GM18861 (cell line): ENCODE results near the gene SERINC5.
"Not testable (repeated sequence)": the region's sequence is repeated elsewhere in the genome, so short reads cannot be mapped to it uniquely, and the experiment has no call there.

Source experiments
- ATAC-seq: cut with Tn5 transposase; IDR thresholded peaks from one replicate; pipeline ENCODE4 v1.9.1; 2021; ENCODE audit not compliant: unreplicated experiment

The SERINC5 gene

GRCh38 chr5:80204808-80205614 lies 50.8 kb downstream of the SERINC5 start:
- ATAC-seq: no peak

DNA sequence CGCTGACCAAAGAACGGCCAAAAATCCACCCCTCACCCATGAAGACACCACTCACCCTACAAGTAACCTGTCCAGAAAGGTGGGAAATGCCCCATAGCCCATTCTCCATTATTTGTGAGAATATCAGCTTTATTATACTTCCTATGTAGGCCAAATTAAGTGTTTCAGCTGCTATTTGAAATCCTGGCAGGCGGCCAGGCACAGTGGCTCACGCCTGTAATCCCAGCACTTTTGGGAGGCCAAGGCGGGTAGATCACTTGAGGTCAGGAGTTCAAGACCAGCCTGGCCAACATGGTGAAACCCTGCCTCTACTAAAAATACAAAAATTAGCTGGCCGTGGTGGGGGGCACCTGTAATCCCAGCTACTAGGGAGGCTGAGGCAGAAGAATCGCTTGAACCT lies 54.1 kb downstream of the SERINC5 start:
- ATAC-seq: not testable (repeated sequence)

- no peak for ATAC-seq
Observed at GRCh38 chr5:80198920-80199319, 56.9 kb downstream of the SERINC5 start.

- ATAC-seq: no peak
Observed at GRCh38 chr5:80198399-80198798, 57.4 kb downstream of the SERINC5 start.

GRCh38 chr5:80195837-80196400 lies 59.9 kb downstream of the SERINC5 start:
- ATAC-seq: no peak

DNA sequence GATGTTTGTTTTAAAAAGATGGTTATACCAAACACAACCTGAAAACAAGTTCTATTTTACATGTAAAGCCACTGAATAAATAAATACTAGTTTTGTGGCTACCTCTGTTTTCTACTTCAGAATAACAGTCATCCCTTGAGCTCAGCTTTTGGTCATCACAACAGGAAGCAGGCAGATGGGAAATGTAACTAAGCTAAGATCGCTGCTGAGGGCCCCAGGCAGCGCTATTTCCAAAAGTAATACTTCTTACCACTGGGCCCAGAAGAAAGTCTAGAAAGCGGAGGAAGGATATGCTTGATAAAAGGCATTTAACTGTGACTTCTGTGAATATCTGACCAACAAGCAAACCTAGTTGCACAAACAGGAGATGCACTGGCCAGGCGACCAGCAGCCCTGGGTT lies 61.4 kb downstream of the SERINC5 start:
- ATAC-seq: no peak

GRCh38 chr5:80193401-80193800 lies 62.4 kb downstream of the SERINC5 start:
- no peak for ATAC-seq

GRCh38 chr5:80192507-80193241 lies 63.2 kb downstream of the SERINC5 start:
- ATAC-seq: no peak

DNA sequence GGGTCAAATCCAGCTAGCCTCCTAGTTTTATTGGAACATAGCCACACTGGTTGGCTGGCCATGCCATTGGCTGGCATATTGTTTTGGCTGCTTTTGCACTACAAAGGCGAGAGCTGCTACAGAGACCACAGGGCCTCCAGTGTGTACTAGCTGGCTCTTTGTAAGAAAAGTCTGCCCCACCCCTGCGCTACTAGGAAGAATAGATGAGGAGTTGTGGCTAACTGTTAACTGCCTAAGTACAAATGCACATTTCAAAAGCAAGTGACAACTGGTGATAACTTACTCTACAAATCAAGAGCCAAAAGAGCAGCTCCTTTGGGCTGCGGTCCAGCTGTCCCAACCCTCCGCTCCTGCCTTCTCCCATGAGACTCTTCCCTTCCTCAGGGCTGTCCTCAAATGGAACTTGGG lies 63.9 kb downstream of the SERINC5 start:
- no peak for ATAC-seq

DNA sequence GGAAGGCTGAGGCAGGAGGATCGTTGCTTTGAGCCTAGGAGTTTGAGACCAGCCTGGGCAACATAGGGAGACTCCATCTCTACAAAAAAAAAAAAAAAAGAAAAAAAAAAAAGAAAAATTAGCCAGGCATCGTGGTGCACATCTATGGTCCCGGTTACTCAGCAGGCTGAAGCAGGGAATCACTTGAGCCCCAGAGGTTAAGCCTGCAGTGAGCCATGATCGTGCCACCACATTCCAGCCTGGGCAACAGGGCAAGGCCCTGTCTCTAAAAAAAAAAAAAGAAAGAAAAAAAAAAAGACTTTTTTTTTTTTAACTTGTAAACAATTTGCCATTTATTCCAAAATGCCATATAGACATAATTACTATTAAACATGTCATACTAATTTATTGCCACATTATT lies 64.5 kb downstream of the SERINC5 start:
- no peak for ATAC-seq

DNA sequence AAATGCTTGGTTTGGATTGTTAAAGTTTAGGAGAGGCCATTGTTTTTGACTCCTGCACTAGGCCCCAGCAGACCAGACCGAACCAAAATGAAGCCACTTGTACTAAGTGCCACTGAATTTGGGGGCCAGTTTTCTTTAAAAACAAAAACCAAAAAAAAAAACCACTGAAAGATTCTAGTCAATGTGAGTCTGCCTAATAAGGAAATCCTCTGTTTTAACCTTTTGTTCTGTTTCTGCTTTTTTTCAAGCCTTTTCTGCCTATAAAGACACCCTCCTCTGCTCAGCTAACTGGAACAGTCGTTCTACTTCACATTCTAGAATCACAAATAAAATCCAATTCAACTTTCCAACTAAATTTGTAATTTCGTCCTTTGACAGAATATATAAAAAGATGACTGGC lies 64.9 kb downstream of the SERINC5 start:
- ATAC-seq: no peak

DNA sequence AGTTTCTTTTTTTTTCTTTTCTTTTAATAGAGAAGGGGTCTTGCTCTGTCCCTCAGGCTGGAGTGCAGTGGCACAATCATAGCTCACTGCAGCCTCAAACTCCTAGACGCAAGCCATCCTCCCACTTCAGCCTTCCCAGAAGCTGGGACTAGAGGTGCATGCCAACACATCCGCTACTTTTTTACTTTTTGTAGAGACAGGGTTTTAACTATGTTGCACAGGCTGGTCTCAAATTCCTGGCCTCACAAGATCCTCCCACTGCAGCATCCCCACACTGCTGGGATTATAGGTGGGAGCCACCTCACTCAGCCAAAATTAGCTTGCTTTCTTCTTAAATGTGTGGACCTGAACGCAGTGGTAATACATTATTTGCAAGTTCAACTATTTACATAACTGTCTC lies 66.1 kb downstream of the SERINC5 start:
- no peak for ATAC-seq

- ATAC-seq: no peak
Observed at GRCh38 chr5:80189201-80189600, 66.6 kb downstream of the SERINC5 start.

DNA sequence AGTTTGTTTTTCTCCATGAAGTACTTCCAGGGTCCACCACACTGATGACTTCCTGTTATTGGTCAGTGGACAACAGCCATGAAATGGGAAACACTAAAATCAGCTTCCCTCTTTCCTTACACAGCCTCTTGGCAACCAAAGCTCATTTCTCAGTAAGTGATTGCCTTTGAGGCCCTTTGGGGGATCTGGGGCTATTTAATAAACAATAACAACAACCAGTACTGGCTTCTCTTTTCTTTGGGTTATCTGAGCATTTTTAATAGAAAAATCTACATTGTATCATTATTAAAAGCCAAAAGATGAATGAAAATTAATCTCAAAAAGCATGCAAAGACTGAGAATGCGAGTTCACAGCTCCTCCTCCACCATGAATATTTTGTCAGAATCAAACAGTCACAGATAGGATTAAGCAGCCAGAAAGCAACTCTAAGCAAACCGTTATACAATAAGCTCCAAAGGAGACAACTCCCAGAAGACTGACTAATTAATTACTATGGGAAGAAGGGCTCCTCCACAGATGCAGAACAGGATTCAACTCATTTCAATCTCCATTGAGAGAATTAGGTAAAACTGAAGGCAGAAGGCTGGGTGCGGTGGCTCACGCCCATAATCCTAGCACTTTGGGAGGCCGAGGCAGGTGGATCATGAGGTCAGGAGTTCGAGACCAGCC lies 68.3 kb downstream of the SERINC5 start:
- ATAC-seq: no peak

DNA sequence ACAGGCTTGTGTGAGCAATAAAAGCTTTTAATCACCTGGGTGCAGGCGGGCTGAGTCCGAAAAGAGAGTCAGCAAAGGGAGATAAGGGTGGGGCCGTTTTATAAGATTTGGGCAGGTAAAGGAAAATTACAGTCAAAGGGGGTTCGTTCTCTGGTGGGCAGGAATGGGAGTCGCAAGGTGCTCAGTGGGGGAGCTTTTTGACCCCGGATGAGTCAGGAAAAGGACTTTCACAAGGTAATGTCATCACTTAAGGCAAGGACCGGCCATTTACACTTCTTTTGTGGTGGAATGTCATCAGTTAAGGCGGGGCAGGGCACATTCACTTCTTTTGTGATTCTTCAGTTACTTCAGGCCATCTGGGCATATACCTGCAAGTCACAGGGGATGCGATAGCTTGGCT lies 70.3 kb downstream of the SERINC5 start:
- ATAC-seq: not testable (repeated sequence)

- no peak for ATAC-seq
Observed at GRCh38 chr5:80185095-80185494, 70.8 kb downstream of the SERINC5 start.

- no peak for ATAC-seq
Observed at GRCh38 chr5:80184235-80185023, 71.4 kb downstream of the SERINC5 start.

DNA sequence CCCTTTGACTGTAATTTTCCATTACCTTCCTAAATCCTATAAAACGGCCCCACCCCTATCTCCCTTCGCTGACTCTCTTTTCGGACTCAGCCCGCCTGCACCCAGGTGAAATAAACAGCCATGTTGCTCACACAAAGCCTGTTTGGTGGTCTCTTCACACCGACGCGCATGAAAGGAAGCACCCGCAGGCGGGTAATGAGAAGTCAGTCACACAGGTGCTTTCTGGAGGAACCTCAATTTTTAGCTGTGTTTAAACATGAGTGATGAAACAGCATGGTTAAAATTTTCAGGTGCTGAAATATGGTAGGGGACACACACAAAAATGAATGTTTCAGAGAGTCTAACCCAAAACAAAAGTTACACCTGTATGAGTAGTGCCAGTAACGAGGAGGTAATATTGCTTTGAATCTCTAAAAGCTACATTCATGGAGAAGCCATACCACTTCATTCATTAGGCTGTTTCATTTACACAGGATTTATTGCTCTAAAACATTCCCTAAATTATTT lies 72.1 kb downstream of the SERINC5 start:
- ATAC-seq: not testable (repeated sequence)

DNA sequence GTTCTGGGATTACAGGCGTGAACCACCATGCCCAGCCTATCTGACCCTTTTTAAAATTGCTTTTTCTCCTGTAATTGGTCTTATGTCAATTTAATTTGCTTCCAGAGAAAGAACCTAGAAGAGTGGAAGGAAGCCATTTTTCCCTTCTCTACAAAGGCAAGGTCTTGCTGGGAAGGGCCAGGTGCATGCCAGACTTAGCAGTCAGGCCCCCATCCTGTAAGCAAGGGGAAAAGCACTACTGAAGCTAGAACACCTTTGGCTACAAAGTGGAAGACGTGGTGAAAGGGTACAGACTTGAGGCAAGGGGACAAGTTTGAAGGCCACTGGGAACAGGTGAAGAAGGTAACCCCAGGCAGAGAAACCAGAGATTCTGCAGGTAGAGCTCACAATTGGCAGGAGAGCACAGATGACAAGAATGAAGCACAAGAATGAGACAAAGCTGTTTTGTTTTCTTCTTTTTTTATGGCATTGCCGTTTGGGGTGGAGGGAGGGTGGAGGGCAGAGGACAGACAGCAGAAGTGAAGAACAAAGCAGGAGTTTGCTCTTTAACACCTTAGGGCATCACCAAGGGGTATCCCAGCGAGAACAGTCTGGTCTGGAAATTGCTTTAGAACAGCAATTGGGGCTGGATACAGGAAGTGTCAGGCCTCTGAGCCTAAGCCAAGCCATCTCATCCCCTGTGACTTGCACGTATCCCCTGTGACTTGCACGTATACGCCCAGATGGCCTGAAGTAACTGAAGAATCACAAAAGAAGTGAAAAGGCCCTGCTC lies 72.9 kb downstream of the SERINC5 start:
- ATAC-seq: no peak
